ENCODE measurements around the gene GAS7.
"Not testable (repeated sequence)": the region's sequence is repeated elsewhere in the genome, so short reads cannot be mapped to it uniquely, and the experiment has no call there.

The GAS7 gene

GRCh38 chr17:9932491-9932890, 265.9 kb downstream of the GAS7 start:
- DNase-seq, result no peak

GRCh38 chr17:9931144-9931741, 267.2 kb downstream of the GAS7 start:
- DNase-seq, result no peak

GRCh38 chr17:9929871-9930270, 268.5 kb downstream of the GAS7 start:
- no peak for DNase-seq

- DNase-seq, result no peak
Observed at GRCh38 chr17:9928601-9929333, 269.6 kb downstream of the GAS7 start.

- no peak for DNase-seq
Observed at GRCh38 chr17:9926150-9926804, 272.1 kb downstream of the GAS7 start.

GRCh38 chr17:9925457-9925856, 272.9 kb downstream of the GAS7 start:
- no peak for DNase-seq

- no peak for DNase-seq
Observed at GRCh38 chr17:9924735-9925191, 273.6 kb downstream of the GAS7 start.

GRCh38 chr17:9922012-9922848, 276.2 kb downstream of the GAS7 start:
- DNase-seq, result no peak

GRCh38 chr17:9921216-9921615, 277.2 kb downstream of the GAS7 start:
- DNase-seq, result not testable (repeated sequence)

GRCh38 chr17:9918804-9919352, 279.5 kb downstream of the GAS7 start:
- DNase-seq, result no peak

- no peak for DNase-seq
Observed at GRCh38 chr17:9918352-9918751, 280.1 kb downstream of the GAS7 start.

GRCh38 chr17:9917801-9918200, 280.6 kb downstream of the GAS7 start:
- DNase-seq, result no peak

GRCh38 chr17:9917131-9917530, 281.3 kb downstream of the GAS7 start:
- no peak for DNase-seq

GRCh38 chr17:9916108-9916507, 282.3 kb downstream of the GAS7 start:
- no peak for DNase-seq

GRCh38 chr17:9913476-9913875, 284.9 kb downstream of the GAS7 start:
- DNase-seq, result no peak

- no peak for DNase-seq
Observed at GRCh38 chr17:9912121-9913099, 286.0 kb downstream of the GAS7 start.

- no peak for DNase-seq
Observed at GRCh38 chr17:9911089-9911488, 287.3 kb downstream of the GAS7 start.

- no peak for DNase-seq
Observed at GRCh38 chr17:9908649-9909042, 289.8 kb downstream of the GAS7 start.

GRCh38 chr17:9907883-9908648, 290.3 kb downstream of the GAS7 start:
- no peak for DNase-seq

- no peak for DNase-seq
Observed at GRCh38 chr17:9907131-9907530, 291.3 kb downstream of the GAS7 start.

- no peak for DNase-seq
Observed at GRCh38 chr17:9906616-9907015, 291.8 kb downstream of the GAS7 start.

Measured in activated CD4-positive, alpha-beta T cell treated with anti-CD3 and anti-CD28 coated beads for 48 hours (primary cell).